Measurements from ENCODE around the gene DNAH1.

GRCh38 chr3:52303811-52304210 is 12.3 kb upstream of the DNAH1 start:
- TF ChIP-seq CTCF (conservative IDR thresholded peaks at IDR 0.05) (no peak), EZH2 (IDR thresholded peaks at IDR 0.05; ENCODE audit: low read depth) (no peak)

Measured in PC-9 (cell line).